Ramos (cell line): Measurements from ENCODE around the gene TAAR5.
"Not testable (repeated sequence)": the region's sequence is repeated elsewhere in the genome, so short reads cannot be mapped to it uniquely, and the experiment has no call there.

ENCODE experiments used
- in situ Hi-C: fragments of 300-500 bp; cut with MboI; formaldehyde crosslinking; loops from one replicate; pipeline ENCODE4 v1.14.3; 2022; ENCODE audit warnings: low sequenced_read_pairs; ENCODE audit not compliant: unreplicated experiment

The TAAR5 gene

DNA sequence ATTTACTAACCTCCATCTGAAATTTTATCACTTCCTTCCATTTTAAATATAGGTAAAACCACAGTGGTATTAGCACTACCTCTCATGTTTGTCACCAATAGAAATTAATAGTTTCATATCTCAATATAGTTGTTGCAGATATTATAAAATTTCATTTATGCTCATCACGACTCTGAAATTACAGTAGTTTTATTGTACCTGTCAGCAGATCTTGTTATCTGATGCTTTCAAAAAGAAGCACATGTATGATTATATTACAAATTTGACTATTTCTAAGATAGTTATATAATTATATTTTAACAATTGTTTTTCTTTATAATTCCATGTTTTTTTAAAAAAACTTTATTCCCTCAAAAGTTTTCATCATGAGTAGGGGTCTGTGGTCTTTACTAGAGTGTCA, 4.8 kb downstream of the TAAR5 start:
- in situ Hi-C loops: no loop called here

DNA sequence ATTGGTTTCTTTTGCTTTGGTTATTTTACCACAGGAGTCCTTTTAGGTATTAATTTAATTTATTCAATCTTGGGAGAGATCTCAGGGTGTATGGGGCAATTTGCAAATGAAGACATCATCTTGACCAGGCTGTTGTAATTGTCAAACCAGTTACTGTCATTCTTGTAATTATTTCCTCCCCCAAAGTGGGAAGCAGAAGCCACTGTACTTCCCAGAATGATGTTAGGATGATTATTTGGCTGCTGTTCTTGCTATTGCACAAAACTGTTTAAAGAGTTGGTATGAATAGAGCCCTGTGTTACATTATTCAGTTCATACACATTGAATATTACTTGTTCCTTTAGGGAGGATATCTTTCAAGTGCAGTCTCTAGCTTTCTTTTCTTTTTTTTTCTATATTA, 17.8 kb downstream of the TAAR5 start:
- in situ Hi-C loops: no loop called here

DNA sequence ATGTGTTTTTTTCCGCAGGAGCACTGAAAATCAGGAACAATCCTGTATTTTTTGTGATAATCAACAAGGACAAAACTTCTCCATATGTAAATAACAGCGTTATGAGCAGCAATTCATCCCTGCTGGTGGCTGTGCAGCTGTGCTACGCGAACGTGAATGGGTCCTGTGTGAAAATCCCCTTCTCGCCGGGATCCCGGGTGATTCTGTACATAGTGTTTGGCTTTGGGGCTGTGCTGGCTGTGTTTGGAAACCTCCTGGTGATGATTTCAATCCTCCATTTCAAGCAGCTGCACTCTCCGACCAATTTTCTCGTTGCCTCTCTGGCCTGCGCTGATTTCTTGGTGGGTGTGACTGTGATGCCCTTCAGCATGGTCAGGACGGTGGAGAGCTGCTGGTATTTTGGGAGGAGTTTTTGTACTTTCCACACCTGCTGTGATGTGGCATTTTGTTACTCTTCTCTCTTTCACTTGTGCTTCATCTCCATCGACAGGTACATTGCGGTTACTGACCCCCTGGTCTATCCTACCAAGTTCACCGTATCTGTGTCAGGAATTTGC, 19.2 kb downstream of the TAAR5 start, which contains the start of gene TAAR6:
Gene TAAR6 (plus strand): TSS at position 102 of the 557 bp plus-strand sequence. CDS start 0 bp downstream, at position 102.
- in situ Hi-C loops: no loop called here

GRCh38 chr6:132569170-132569569, 20.4 kb downstream of the TAAR5 start:
- in situ Hi-C loops: no loop called here

DNA sequence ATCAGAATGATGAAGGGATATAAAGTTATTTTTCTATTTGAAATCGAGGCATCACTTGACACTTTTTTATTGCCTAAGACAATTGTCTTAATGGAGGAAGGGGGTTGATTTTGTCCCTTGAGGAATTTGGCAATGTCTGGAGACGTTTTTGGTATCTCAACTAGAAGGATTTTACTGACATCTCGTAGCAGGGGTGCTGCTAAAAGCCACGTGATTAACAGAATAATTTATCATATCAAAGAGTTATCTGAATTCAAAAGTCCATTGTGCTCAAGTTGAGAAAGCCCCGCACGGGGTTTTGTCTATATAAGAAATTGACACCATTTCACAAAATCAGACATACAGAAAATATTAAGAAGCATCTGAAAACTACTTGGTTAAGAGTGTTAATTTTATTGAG, 20.9 kb downstream of the TAAR5 start:
- in situ Hi-C loops: no loop called here

GRCh38 chr6:132567566-132567965, 22.0 kb downstream of the TAAR5 start:
- in situ Hi-C loops: no loop called here

GRCh38 chr6:132566404-132566803, 23.1 kb downstream of the TAAR5 start:
- in situ Hi-C loops: no loop called here

DNA sequence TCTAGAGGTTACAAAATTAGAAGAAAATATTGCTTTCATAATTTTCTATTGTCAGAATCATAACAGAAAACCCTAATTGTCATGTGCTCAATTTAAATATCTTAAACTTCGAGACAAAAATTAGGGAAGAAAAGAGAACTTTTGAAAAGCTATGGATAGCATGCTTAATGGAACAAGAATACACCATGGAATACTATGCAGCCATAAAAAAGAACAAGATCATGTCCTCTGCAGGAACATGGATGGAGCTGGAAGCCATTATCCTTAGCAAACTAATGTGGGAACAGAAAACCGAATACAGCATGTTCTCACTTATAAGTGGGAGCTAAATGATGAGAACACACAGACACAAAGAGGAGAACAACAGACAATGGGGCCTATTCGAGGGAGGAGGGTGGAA, 29.5 kb downstream of the TAAR5 start:
- in situ Hi-C loops: not testable (repeated sequence)

- in situ Hi-C loops: no loop called here
These were observed 37.2 kb downstream of the TAAR5 start, which contains the start of gene TAAR8 for GRCh38 chr6:132552372-132552771. Gene TAAR8 (plus strand): TSS chr6:132552672. CDS start chr6:132552693, 21 bp downstream.

DNA sequence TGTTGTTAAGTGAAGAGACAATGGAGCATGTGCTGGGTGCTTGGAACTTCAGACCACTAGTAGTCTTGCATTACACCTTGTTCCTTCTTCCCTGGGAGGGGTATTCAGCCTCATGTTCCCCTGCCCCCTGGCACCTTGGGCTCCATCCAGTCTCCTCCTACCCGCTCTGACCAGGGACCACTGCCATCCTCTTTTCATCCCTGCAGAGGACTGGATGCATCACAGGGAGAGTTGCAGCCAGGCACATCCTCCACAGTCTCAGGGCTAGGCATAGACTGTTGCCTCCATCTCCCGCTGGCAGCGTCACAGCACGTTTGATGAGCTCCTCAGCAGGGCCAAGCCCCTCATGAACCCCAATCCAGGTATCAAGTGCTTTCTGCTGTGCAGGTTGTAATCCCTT, 38.3 kb downstream of the TAAR5 start:
- in situ Hi-C loops: no loop called here

- in situ Hi-C loops: loop anchor here (25.0 kb wide), 1 partner anchor 213 kb away; the partner anchor contains the start of gene VNN2
These were observed 40.6 kb downstream of the TAAR5 start for GRCh38 chr6:132548746-132549463.

DNA sequence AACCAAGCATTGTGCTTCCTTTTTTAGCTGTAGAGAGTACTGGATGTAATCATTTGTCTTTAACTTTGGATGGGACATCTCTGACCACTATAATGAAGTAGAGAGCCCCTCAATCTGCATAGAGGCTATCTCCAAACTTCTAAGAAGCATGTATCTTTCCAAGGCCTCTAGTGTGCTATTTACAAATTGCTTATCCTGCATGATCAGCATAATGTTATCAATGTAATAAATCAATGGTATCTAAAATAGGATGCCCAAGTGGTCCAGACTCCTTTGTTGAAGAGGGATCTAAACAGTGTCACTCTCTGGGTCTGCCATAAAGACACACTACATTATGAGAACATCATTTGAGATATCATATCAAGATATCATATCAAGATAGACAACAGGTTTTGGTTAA, 44.7 kb downstream of the TAAR5 start:
- in situ Hi-C loops: loop anchor here (25.0 kb wide), 1 partner anchor 217 kb away; the partner anchor contains the start of gene VNN2
